ENCODE results near the gene MEX3C.

DNA sequence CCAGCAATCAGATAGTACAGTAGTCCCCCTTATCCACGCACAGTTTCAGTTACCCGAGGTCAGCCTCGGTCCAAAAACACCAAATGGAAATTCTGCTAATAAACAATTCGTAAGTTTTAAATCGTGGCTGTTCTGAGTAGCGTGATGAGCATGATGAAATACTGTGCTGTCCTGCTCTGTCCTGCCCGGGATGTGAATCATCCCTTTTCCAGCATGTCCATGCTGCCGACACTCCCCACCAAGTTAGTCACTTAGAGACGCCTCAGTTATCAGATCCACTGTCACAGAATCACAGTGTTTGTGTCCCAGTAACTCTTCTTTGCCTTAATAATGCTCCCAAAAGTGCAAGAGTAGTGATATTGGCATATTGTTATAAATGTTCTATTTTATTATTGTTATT is 62.1 kb downstream of the MEX3C start:
- TF ChIP-seq, protein P1, sequence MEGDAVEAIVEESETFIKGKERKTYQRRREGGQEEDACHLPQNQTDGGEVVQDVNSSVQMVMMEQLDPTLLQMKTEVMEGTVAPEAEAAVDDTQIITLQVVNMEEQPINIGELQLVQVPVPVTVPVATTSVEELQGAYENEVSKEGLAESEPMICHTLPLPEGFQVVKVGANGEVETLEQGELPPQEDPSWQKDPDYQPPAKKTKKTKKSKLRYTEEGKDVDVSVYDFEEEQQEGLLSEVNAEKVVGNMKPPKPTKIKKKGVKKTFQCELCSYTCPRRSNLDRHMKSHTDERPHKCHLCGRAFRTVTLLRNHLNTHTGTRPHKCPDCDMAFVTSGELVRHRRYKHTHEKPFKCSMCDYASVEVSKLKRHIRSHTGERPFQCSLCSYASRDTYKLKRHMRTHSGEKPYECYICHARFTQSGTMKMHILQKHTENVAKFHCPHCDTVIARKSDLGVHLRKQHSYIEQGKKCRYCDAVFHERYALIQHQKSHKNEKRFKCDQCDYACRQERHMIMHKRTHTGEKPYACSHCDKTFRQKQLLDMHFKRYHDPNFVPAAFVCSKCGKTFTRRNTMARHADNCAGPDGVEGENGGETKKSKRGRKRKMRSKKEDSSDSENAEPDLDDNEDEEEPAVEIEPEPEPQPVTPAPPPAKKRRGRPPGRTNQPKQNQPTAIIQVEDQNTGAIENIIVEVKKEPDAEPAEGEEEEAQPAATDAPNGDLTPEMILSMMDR (conservative IDR thresholded peaks at IDR 0.05 in 1 of 2, IDR thresholded peaks at IDR 0.05 in 1 of 2; ENCODE audit: extremely low read depth in 1 of 2, insufficient read depth in 1 of 2, low read depth in 1 of 2, low read length in 2 of 2), result no peak
- no peak for TF ChIP-seq EZH2 (IDR thresholded peaks at IDR 0.05; ENCODE audit: borderline replicate concordance, low read length)
